Activated naive CD8-positive, alpha-beta T cell (primary cell): Measurements from ENCODE around the gene OR2A42.
"Not testable (repeated sequence)": the region's sequence is repeated elsewhere in the genome, so short reads cannot be mapped to it uniquely, and the experiment has no call there.

ENCODE experiments used
- H3K27ac Mint-ChIP-seq: one replicate; pipeline ENCODE4 v1.8.0; 2021; ENCODE audit warnings: mixed read lengths
- H3K27me3 Mint-ChIP-seq: one replicate; pipeline ENCODE4 v1.8.0; 2021; ENCODE audit warnings: mixed read lengths
- H3K36me3 Mint-ChIP-seq: one replicate; pipeline ENCODE4 v1.8.0; 2021; ENCODE audit warnings: mixed read lengths
- H3K4me1 Mint-ChIP-seq: one replicate; pipeline ENCODE4 v1.8.0; 2021; ENCODE audit warnings: low read depth, mixed read lengths
- H3K4me3 Mint-ChIP-seq: one replicate; pipeline ENCODE4 v1.8.0; 2021; ENCODE audit warnings: mild to moderate bottlenecking, mixed read lengths
- H3K9me3 Mint-ChIP-seq: one replicate; pipeline ENCODE4 v1.8.0; 2021; ENCODE audit warnings: low read depth, mixed read lengths

The OR2A42 gene

GRCh38 chr7:144194453-144194852 is 45.0 kb downstream of the OR2A42 start:
- not testable (repeated sequence) for H3K4me1 Mint-ChIP-seq, H3K36me3 Mint-ChIP-seq, H3K9me3 Mint-ChIP-seq, H3K4me3 Mint-ChIP-seq, H3K27ac Mint-ChIP-seq, H3K27me3 Mint-ChIP-seq

DNA sequence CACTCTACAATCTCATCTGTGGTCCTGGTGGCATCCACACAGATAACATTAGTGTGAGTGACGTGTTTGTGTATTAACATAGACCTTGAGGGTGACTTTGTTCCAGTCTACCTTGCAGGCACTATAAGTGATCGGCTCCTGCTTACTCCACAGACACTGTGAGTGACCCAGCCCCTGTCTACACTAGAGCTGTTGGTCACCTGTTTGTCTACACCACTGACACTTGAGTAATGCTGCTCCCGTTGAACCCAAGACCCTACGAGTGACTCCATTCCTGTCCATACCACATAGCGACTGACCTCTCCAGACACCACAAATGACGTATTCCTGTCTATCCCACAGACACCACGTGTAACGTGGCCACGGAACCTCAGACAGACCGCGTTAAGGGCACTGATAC is 45.6 kb downstream of the OR2A42 start:
- not testable (repeated sequence) for H3K4me3 Mint-ChIP-seq, H3K27me3 Mint-ChIP-seq, H3K27ac Mint-ChIP-seq, H3K4me1 Mint-ChIP-seq, H3K9me3 Mint-ChIP-seq, H3K36me3 Mint-ChIP-seq

DNA sequence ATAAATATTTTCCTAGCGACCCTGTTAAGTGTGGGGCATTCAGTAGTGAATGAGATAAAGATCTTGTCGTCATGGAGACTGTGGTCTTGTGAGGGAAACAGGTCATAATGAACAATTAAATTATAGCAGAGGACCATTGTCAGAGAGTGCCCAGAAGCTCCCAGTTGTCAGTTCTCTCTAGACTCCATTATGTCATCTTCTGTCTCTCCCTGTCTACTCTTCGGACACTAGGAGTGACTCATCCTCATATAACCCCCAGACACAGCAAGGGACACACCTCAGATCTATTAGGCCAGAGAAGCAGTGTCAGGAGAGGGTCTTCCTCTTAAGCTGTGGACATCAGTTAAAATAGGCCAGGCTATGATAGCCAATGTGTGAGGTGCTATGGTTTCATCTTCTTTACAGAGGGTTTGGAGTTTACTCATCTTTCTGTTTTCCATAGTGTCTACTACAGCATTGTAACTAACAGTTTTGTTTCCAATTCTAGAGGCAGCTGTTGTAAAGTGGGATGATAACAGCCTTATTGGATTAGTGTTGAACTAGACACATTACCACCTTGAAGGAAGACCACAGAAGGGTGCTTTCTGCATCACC is 50.7 kb downstream of the OR2A42 start:
- not testable (repeated sequence) for H3K27me3 Mint-ChIP-seq, H3K27ac Mint-ChIP-seq, H3K9me3 Mint-ChIP-seq, H3K4me3 Mint-ChIP-seq, H3K4me1 Mint-ChIP-seq, H3K36me3 Mint-ChIP-seq

DNA sequence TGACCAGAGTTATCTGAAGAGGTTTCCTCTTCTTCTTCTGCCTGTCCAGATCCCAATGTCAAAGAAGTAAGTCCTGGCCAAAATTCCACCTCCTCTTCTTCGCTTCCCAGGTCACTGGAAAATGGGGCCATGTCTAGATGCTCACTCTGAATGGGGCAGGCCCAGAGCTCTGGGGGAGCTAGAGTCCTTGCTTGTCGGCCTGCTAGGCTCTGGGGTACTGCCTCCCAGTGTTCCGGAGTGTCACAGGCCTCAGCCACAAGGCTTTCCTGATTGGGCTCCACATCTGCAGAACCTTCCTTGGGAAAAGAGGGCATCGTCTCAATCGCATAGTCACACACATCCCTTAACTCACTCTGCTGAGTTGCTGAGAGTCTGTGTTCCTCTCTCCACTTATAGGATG is 51.6 kb downstream of the OR2A42 start:
- not testable (repeated sequence) for H3K4me1 Mint-ChIP-seq, H3K4me3 Mint-ChIP-seq, H3K36me3 Mint-ChIP-seq, H3K27ac Mint-ChIP-seq, H3K27me3 Mint-ChIP-seq, H3K9me3 Mint-ChIP-seq

DNA sequence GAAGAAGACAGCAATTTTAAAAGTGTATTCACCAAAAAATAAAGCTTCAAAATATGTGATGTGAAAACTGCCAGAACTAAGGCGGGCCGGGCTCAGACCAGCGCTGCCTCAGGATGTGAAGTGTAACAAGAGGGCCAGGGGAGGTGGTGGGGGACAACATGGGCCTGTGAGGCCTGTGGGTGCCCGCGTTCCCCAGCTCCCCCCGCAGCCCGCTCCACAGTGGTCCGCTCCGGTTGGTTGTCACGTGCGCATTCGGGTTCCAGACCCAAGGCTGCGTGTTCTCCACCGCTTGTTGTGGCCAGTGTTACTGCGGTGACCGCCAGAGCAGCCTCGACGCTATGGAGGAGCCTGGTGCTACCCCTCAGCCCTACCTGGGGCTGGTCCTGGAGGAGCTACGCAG is 56.2 kb downstream of the OR2A42 start, which contains the start of gene CTAGE4:
Gene CTAGE4 (plus strand): TSS at position 301 of the 400 bp plus-strand sequence. CDS start 38 bp downstream, at position 339.
- not testable (repeated sequence) for H3K27me3 Mint-ChIP-seq, H3K4me1 Mint-ChIP-seq

DNA sequence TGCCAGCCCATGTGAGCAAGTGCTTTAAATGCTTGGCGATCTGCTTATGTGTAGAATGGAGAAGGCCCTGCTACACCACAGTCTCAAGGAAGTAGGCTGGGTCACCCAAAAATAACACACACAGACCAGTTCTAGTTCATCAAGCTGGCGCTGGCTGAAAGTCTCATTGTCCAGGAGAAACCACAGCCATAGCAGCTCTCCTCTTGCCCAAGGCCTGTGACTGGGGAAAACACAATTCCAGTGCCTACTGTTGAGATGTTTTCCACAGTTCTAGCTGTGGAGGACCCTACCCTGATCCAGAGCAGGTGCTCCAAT is 60.3 kb downstream of the OR2A42 start:
- not testable (repeated sequence) for H3K36me3 Mint-ChIP-seq, H3K27me3 Mint-ChIP-seq, H3K9me3 Mint-ChIP-seq, H3K4me1 Mint-ChIP-seq, H3K27ac Mint-ChIP-seq, H3K4me3 Mint-ChIP-seq

More for the DNA sequence above, 56.2 kb downstream of the OR2A42 start, which contains the start of gene CTAGE4:
- not testable (repeated sequence) for H3K9me3 Mint-ChIP-seq, H3K4me3 Mint-ChIP-seq, H3K27ac Mint-ChIP-seq, H3K36me3 Mint-ChIP-seq

DNA sequence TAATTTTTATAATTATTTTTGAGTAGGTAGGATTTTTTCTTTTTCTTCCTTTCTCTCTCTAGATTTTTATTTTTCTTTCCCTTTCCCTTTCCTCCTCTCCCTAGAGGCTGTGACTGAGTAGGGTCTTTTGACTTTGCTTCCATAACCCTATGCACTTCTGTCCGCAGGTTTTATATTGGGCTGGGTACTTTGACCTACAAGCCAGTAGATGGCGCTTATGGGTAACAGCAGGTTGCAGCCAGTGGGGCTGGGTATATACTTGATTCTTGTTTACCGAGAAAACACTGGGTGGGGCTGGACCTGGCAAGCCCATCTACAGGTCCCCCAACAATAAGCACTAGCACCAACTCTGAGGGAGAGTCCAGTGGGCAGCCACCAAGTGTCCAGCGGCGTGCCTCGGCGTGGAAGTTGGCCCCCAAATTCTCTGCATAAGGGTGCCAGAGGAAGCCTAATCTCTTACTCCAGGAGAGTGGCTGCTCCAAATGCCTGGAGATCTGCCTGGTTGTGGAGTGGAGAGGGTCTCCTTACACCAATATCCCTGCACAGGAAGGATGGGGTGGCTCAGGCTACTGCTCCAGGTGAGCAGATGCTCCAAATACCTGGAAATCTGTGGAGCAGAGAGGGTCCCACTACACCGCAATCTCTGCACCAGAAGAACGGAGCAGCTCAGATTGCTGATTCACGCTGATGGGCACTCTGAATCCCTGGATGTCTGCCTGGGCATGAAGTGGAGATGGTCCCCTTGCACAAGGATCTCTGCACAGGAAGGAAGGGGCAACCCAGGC is 60.8 kb downstream of the OR2A42 start:
- H3K27ac Mint-ChIP-seq, H3K4me1 Mint-ChIP-seq: not testable (repeated sequence)

More for the DNA sequence above, 60.8 kb downstream of the OR2A42 start:
- H3K4me3 Mint-ChIP-seq, H3K9me3 Mint-ChIP-seq, H3K36me3 Mint-ChIP-seq, H3K27me3 Mint-ChIP-seq: not testable (repeated sequence)
